Neural cell (in vitro differentiated cells): ENCODE results near the gene DLGAP4. TPM values are rescaled to one million over a fixed set of nuclear protein-coding genes. Genes with fewer than 3 reads are reported as not detected.

ENCODE experiments used
- H2AFZ ChIP-seq: fragments of 200-600, 300-800 bp; sonication (generic), shearing (Covaris generic); 2 replicates; pipeline ENCODE4 v1.6.0; 2014; ENCODE audit warnings: low read depth, mild to moderate bottlenecking, antibody characterized with exemption, low read length, moderate library complexity
- H3F3A ChIP-seq: fragments of 200-600 bp; shearing (Covaris generic); 2 replicates; pipeline ENCODE4 v1.6.1; 2016; ENCODE audit warnings: mild to moderate bottlenecking, moderate library complexity, mixed read lengths, antibody characterized with exemption, low read length; ENCODE audit not compliant: insufficient read depth, poor library complexity, severe bottlenecking
- H3K27ac ChIP-seq: fragments of 200-600, 300-800 bp; sonication (generic), shearing (Covaris generic); 2 replicates; pipeline ENCODE4 v1.5.1; 2014; ENCODE audit warnings: mild to moderate bottlenecking, low read length, moderate library complexity
- H3K27me3 ChIP-seq: fragments of 300-800, 200-600 bp; sonication (generic), shearing (Covaris generic); 2 replicates; pipeline ENCODE4 v1.6.0; 2014; ENCODE audit warnings: mild to moderate bottlenecking, low read depth, low read length, moderate library complexity; ENCODE audit not compliant: insufficient read depth
- H3K36me3 ChIP-seq: fragments of 300-800, 200-600 bp; sonication (generic), shearing (Covaris generic); 2 replicates; pipeline ENCODE4 v1.5.1; 2014; ENCODE audit warnings: mild to moderate bottlenecking, antibody characterized with exemption, low read length, moderate library complexity; ENCODE audit not compliant: insufficient read depth
- H3K4me2 ChIP-seq: fragments of 300-800, 200-600 bp; sonication (generic), shearing (Covaris generic); 2 replicates; pipeline ENCODE4 v1.6.0; 2014; ENCODE audit warnings: mild to moderate bottlenecking, low read length
- H3K4me3 ChIP-seq: fragments of 300-800, 200-600 bp; sonication (generic), shearing (Covaris generic); 2 replicates; pipeline ENCODE4 v1.5.1; 2014; ENCODE audit warnings: mild to moderate bottlenecking, low read length, moderate library complexity
- H3K79me2 ChIP-seq: fragments of 200-600 bp; shearing (Covaris generic); replicated peaks from 2 replicates; pipeline ENCODE4 v1.6.0; 2014; ENCODE audit warnings: mild to moderate bottlenecking, low read length, moderate library complexity; ENCODE audit not compliant: insufficient read depth
- H3K9ac ChIP-seq: fragments of 300-800, 200-600 bp; sonication (generic), shearing (Covaris generic); 2 replicates; pipeline ENCODE4 v1.6.1; 2016; ENCODE audit warnings: mild to moderate bottlenecking, low read length, mixed read lengths
- H3K9me2 ChIP-seq: fragments of 200-600 bp; shearing (Covaris generic); 2 replicates; pipeline ENCODE4 v1.6.1; 2016; ENCODE audit warnings: mild to moderate bottlenecking, low read length, mixed read lengths; ENCODE audit not compliant: insufficient read depth
- H3K9me3 ChIP-seq: fragments of 200-600, 300-800 bp; sonication (generic), shearing (Covaris generic); 2 replicates; pipeline ENCODE4 v1.6.1; 2016; ENCODE audit warnings: mild to moderate bottlenecking, mixed run types, low read length, moderate library complexity, mixed read lengths
- H4K20me1 ChIP-seq: fragments of 200-600 bp; shearing (Covaris generic); 2 replicates; pipeline ENCODE4 v1.6.1; 2016; ENCODE audit warnings: mild to moderate bottlenecking, mixed run types; ENCODE audit not compliant: insufficient read depth
- CTCF ChIP-seq: fragments of 450-650 bp; IDR thresholded peaks from 2 replicates; pipeline ENCODE4 v1.5.1; 2014; ENCODE audit warnings: antibody characterized with exemption, mild to moderate bottlenecking, moderate library complexity; ENCODE audit not compliant: poor library complexity, severe bottlenecking
- EP300 ChIP-seq: fragments of 450-650 bp; conservative IDR thresholded peaks from 2 replicates; pipeline ENCODE4 v1.6.1; 2014; ENCODE audit warnings: antibody characterized with exemption, mild to moderate bottlenecking, moderate library complexity; ENCODE audit not compliant: poor library complexity, severe bottlenecking
- EZH2 ChIP-seq: fragments of 200-600, 300-800 bp; shearing (Covaris generic), sonication (generic); IDR thresholded peaks from 2 replicates; pipeline ENCODE4 v1.6.1; 2014; ENCODE audit warnings: antibody characterized with exemption, low read length, borderline replicate concordance, mild to moderate bottlenecking; ENCODE audit not compliant: insufficient read depth, poor library complexity, severe bottlenecking
- MXI1 ChIP-seq: fragments of 450-650 bp; conservative IDR thresholded peaks from 2 replicates; pipeline ENCODE4 v1.6.1; 2014; ENCODE audit warnings: antibody characterized with exemption, mild to moderate bottlenecking; ENCODE audit not compliant: poor library complexity, severe bottlenecking
- POLR2AphosphoS5 ChIP-seq: IDR thresholded peaks from 2 replicates; pipeline ENCODE4 v1.6.1; 2012
- RAD21 ChIP-seq: fragments of 450-650 bp; conservative IDR thresholded peaks from 2 replicates; pipeline ENCODE4 v1.6.1; 2014; ENCODE audit warnings: antibody characterized with exemption, mild to moderate bottlenecking, moderate library complexity
- REST ChIP-seq: IDR thresholded peaks from 2 replicates; pipeline ENCODE4 v1.6.1; 2012; ENCODE audit warnings: borderline replicate concordance
- SMC3 ChIP-seq: fragments of 450-650 bp; conservative IDR thresholded peaks from 2 replicates; pipeline ENCODE4 v1.6.1; 2014; ENCODE audit warnings: antibody characterized with exemption, mild to moderate bottlenecking, moderate library complexity; ENCODE audit not compliant: poor library complexity
- TAF1 ChIP-seq: IDR thresholded peaks from 2 replicates; pipeline ENCODE4 v1.6.1; 2012; ENCODE audit warnings: low read depth
- polyA plus RNA-seq: library from polyadenylated mRNA; depleted of rRNA; stranded (reverse); fragments of >200 nt; gene quantifications from 2 replicates; pipeline ENCODE4 v1.2.3, GENCODE V29; 2014

Gene DLGAP4
- polyA plus RNA-seq, 1 donor from 2014 or later, result 31.2 TPM

- TF ChIP-seq EP300 (no peak), EZH2 (no peak), POLR2AphosphoS5 (no peak), RAD21 (no peak), CTCF (no peak), TAF1 (no peak), MXI1 (no peak), SMC3 (no peak), REST (no peak)
- no peaks in the 10 kb centered on the region for H3K36me3 ChIP-seq
- no peak overlapping the region for H2AFZ ChIP-seq
- H3K9me3 ChIP-seq, result no peaks in the 10 kb centered on the region
- no peak overlapping the region for H3K27ac ChIP-seq
- no peaks in the 10 kb centered on the region for H3K79me2 ChIP-seq
- no peak overlapping the region for H3K4me2 ChIP-seq
- no peak overlapping the region for H3K4me3 ChIP-seq
- H3K27me3 ChIP-seq, result no peaks in the 10 kb centered on the region
- no peaks in the 10 kb centered on the region for H3F3A ChIP-seq
- H4K20me1 ChIP-seq, result no peaks in the 10 kb centered on the region
- H3K9ac ChIP-seq, result no peak overlapping the region
- no peaks in the 10 kb centered on the region for H3K9me2 ChIP-seq
Observed at GRCh38 chr20:36565520-36565919, 259.4 kb downstream of the DLGAP4 start.

- no peaks in the 10 kb centered on the region for H3F3A ChIP-seq
- H3K4me2 ChIP-seq, result no peak overlapping the region
- H3K27me3 ChIP-seq, result peaks cover 16% of the 10 kb centered on the region
- no peak for TF ChIP-seq SMC3
- TF ChIP-seq EP300, result no peak
- no peak for TF ChIP-seq MXI1
- TF ChIP-seq CTCF, result no peak
- TF ChIP-seq EZH2, result no peak
- no peak for TF ChIP-seq RAD21
- no peak overlapping the region for H3K27ac ChIP-seq
- H4K20me1 ChIP-seq, result no peaks in the 10 kb centered on the region
- no peaks in the 10 kb centered on the region for H3K9me3 ChIP-seq
- no peak overlapping the region for H3K4me3 ChIP-seq
- peaks cover 2% of the 10 kb centered on the region for H3K79me2 ChIP-seq
- no peaks in the 10 kb centered on the region for H3K36me3 ChIP-seq
- H3K9ac ChIP-seq, result no peak overlapping the region
- no peaks in the 10 kb centered on the region for H3K9me2 ChIP-seq
- H2AFZ ChIP-seq, result no peak overlapping the region
Observed at GRCh38 chr20:36569847-36570429, 263.8 kb downstream of the DLGAP4 start.
